DMS153 treated with DMSO at 0.1 percent for 48 hours (cell line): ENCODE results near the gene EXOC3L1.

Experiments
- DNase-seq: peaks from one replicate; lab custom pipeline; 2025; ENCODE audit not compliant: unreplicated experiment; lab: John Stamatoyannopoulos, UW

EXOC3L1 gene

DNA sequence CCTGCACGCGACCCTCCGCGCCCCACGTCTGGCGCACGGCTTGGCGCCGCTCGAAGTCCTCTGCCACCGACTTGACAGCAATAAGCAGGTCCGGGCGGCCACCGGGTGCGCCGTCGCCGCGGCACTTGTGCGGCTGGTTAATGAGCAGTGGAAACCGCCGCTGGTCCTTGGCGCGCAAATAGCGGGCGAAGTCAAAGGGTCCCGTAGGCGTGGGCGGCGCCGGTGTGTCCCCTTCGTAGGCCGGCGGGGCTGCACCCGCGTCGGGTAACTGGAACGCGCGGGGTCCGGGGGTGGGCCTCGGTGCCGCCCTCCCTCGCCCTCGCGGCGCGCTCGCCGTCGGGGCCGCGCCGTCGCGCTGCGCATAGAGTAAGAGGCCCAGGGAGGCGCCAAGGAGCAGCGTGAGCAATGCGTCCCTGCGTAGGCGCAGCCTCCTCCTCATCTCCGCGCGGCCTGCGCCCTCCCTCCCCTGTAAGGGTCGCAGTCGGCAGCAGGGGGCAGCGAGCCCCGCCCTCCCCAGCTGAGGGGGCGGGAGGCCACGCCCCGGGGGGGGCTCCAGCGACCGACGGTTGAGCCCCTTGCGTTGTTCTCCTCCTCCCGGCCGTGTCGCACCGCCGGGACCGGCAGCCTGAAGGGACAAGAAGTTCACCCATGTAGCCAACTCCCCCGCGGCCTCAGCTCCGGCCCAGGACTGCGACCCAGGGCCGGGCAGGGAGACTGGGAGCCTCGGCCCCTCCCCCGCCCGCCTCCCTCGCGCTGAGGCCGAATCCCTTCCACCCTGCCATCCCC is 39.7 kb downstream of the EXOC3L1 start:
- no peak for DNase-seq

DNA sequence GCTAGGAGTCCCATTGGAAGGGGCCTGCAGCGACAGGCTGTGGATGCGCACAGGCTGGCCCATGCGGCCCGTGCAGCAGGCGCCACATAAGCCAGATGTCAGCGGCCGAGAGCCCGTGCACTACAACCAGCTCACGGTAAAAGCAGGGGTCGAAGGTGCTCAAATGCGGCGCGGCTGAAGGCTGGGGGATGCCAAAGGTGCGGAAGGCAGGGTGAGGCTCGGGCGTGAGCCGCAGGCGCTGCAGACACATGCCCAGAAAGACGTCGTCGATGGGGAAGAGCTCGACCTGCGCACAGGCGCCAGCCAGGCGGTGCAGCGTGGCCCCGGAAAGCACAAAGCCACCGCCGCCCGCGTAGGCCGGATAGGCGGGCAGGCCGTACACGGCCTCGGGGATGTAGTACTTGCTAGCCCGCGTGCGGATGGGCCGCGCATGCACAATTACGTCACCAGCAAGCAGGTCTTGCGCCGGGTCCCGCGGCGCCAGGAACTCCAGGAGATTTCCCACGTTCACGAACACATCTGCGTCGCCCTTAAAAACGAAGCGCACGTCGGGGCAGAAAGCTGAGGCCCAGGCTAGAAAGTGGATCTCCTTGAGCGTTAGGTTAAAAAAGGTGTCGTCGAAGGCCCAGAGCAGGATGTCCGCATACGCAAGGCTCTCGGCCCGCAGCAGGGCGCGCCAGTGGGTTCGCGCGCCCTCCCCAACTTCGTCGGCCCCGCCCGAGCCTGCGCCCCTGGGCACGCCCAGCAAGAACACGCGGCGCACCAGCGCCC is 40.5 kb downstream of the EXOC3L1 start:
- DNase-seq = no peak

DNA sequence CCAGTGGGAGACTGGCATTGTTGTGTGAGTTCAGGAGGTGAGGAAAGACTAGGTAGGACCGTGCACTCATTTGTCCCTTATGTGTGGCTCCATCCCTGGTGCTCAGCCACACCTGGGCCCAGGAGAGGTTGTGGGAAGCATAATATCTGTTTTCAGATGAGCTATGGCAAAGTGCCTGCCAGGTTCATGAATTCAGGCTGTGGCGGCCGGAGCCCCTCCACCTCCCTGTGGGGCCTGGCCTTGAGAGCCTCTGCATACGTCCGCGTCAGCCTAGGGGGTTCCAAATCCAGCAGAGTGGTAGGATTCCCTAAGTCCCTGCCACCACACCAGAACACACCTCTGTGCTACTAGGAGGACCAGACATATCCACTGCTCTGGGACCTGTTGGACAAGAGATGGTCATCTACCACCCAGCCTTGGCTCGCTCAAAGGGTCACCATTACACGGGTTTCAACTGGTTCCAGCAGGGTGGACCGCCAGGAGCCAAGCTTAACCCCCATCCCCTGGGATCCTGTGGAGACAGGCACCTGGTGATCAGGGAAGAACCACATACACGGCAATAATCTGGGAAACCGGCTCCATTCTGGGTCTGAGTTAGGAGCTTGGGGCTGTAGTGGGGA is 41.2 kb downstream of the EXOC3L1 start:
- no peak for DNase-seq

DNA sequence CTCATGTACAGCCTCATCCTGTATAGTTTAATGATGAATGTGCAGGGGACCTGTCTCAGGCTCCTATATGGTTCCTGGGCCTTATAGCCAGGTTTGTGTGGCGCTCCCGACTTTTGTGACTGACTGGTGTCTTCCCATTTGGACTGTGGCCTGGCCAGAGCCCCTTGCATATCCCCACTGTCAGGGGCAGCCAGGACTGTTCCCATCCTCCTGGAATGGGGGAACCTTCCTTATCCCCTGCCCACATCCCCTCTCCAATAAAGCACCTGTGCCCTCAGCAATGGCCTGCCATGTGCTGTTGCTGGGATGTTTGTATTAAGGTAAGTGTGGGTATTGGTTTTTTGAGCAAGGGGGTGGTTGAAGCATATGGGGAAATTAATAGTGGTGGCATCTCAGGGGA is 41.7 kb downstream of the EXOC3L1 start:
- no peak for DNase-seq

DNA sequence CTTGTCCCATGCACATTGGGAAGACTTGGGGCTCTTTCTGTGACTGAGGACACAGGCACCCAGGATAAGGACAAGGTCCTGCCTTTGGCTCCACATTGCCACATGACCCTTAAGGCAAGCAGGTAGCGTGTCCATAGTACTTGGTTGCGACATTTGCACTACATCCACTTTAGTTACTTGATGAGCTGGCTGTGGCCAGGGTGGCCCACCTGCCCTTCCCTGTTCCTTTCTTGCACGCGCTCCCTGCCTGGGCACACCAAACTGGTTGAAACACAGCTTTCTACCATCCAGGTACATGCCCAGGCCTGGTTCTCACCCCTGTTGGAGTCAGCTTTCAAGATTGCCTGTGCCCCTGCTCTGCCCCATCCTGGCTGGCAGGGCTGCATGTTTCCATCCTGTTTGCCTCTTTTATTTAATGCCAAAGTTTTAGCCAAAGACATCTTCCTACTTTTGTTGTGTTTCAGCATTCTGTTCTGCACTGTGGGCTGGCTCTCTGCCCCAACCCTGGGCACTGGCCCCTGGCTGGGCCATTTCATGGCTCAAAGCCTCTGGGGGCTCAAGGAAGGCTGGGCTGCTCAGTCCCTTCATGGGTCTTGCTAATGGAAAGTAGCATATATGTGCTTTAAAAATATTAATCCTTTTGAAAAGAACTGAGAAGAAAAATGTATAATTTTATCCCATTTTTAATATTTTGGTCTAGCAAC is 42.3 kb downstream of the EXOC3L1 start:
- no peak for DNase-seq

DNA sequence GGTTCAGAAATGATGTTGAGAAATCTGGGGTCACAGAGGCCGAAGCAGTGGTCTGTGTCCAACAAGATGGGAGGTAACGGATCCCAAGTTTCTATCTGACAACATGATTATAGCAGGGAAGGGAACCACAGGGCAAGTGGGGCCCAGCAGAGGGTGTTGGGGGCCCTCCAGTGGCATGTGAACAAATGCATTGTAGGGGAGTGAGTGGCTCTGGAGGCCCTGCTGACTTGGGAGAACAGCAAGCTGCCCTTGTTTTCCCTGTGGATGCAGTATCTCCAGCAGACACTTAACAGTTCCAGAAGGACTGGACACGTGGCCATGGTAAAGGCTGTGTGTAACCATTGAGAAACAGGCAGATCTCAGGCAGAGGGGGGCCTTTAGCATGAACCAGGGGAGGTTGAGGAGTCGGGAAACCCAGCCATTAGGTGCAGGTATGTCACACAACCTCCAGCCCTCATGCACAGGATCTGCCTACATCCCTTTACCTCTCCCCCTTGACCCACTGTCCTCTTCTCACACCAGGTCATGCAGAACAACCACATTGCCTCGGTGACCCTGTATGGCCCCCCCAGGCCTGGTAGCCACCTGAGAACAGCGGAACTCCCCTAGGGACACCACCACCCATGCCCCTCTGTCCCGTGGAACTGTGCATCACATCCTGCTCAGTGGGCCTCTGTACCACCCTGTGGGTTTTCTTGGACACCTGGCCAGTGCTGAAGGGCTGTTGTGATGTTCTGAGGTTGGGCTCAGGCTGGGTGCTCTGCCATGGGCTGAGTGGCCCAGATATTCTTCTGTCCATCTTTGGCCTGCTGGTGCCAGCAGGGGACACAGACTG is 43.2 kb downstream of the EXOC3L1 start:
- DNase-seq = no peak

DNA sequence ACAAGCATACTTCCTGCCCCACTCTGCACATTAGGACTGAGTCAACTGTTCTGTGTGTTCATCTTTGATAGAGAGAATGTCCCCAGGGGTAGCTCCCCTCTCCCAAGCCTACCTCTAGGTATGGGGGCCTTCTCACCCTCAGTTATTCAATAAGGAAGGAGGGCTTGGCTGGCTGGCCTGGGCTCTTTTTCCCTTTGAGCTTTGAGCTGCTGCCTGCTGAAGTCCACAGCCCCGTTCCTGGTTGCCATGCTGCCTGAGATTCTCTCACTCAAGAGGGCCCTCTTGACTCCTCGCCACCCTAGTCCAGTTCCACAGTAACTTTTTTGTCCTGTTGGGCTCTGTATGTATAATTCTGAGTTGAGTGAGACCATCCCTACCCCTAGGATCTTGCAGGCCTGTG is 44.2 kb downstream of the EXOC3L1 start:
- no peak for DNase-seq

DNA sequence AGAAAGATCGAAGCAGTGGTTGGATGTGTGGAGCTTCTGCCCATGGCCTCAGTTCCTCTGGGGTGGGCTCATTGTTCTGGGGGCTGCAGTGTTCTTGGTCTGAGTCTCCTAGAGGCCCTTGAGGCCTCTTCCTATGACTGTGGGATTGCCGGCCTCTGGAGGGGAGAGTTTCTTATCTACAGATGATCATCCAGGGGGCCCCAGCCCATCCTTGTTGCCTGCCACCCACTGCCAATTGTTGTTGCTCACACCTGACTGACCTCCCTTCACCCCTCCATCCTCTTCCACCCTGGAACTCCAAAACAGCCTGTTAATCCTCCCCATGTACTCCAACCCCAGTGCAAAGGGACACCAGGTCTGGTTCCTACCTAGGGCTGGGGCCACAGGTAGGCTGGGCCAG is 45.0 kb downstream of the EXOC3L1 start:
- no peak for DNase-seq

DNA sequence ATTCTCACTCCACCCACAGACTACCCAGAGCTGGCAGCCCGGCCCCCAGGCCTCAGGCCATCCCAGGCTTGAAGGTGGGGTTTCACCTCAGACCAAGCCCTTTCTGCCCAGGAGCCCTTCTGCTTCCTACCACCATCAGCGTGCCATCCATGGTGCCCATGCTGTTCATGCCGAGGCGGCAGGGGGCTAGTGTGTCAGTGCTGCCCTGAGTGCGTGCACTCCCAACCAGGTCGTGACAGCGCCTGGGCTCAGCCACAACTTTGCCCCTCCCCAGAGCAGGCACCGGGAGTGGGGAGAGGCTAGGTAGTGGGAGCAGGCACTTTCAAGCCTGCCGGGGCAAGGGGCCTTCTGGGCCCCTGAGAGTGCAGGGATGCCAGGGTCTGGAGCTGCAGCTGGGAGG is 47.6 kb downstream of the EXOC3L1 start:
- no peak for DNase-seq

DNA sequence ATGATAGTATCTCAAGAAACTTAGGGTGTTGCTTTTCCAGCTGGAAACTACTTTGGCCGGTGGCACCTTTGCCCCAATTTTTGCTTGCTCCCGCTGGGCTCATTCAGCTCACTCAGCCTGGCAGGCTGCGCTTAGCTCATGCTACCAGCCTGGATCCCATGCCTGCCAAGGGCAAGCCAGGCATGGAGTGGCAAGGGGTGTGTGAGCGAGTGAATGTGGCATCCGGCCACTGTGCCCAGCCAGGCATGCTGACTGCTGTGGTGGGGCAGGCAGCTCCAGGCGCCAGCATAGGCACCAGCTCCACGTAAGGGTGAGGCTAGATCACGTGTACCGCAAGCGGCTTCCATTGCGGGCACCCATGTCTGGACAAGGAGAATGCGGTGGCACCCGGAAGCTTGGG is 48.5 kb downstream of the EXOC3L1 start:
- no peak for DNase-seq

DNA sequence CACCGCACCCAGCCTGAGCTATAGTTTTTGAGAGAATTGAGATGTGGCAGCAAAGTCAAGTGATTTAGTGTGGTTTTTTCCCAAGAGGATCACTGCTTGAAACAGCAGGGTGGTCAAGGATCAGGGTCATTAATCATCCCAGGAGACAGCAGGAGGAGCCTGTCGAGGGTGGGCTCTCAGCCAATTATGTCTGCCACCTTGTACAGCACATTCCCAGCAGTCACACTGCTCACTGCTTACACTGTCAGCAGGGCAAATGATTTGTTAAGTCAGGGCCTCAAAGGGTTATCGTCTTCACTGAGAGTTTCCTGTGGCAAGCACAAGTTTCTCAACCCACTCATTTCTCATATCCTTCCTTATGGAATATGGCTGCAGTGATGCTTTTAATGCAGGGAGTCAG is 52.3 kb downstream of the EXOC3L1 start:
- DNase-seq = no peak
